ENCODE measurements around the gene C1orf115.

Gene C1orf115

GRCh38 chr1:220726634-220727033 is 36.5 kb downstream of the C1orf115 start:
- no peaks in the 10 kb centered on the region for H3K36me3 ChIP-seq (ENCODE audit: control insufficient read depth, low read length)
- no peaks in the 10 kb centered on the region for H4K20me1 ChIP-seq (ENCODE audit: control insufficient read depth, insufficient read depth, low read depth, low read length)
- no peak overlapping the region for H3K4me3 ChIP-seq (ENCODE audit: low read length)
- H3K4me1 ChIP-seq (ENCODE audit: control insufficient read depth, low read length), result no peaks in the 10 kb centered on the region
- TF ChIP-seq CTCF (IDR thresholded peaks at IDR 0.05; ENCODE audit: low read depth, low read length, poor library complexity, severe bottlenecking), result peak; percentile 59
- no peak for TF ChIP-seq EZH2phosphoT487 (IDR thresholded peaks at IDR 0.05; ENCODE audit: borderline replicate concordance, low read length)
- H3K4me2 ChIP-seq (ENCODE audit: low read length), result no peak overlapping the region
- H3F3A ChIP-seq (ENCODE audit: control insufficient read depth, insufficient read depth), result no peaks in the 10 kb centered on the region
- H3K9me2 ChIP-seq (replicated peaks; ENCODE audit: control insufficient read depth, low read length), result no peaks in the 10 kb centered on the region
- H3K27ac ChIP-seq (ENCODE audit: low read depth, low read length), result no peak overlapping the region
- no peaks in the 10 kb centered on the region for H3K79me2 ChIP-seq (ENCODE audit: control insufficient read depth, low read length)
- no peaks in the 10 kb centered on the region for H3K9me3 ChIP-seq (ENCODE audit: control insufficient read depth, insufficient read depth, low read length)
- H3K27me3 ChIP-seq (ENCODE audit: control insufficient read depth, low read length), result peaks cover 2% of the 10 kb centered on the region; the same call in 1 of the 2 replicates

GRCh38 chr1:220727519-220727918 is 37.4 kb downstream of the C1orf115 start:
- Histone ChIP-seq H3K36me3 (ENCODE audit: control insufficient read depth, low read length) (no peaks in the 10 kb centered on the region), H4K20me1 (ENCODE audit: control insufficient read depth, insufficient read depth, low read depth, low read length) (no peaks in the 10 kb centered on the region), H3K4me1 (ENCODE audit: control insufficient read depth, low read length) (no peaks in the 10 kb centered on the region), H3F3A (ENCODE audit: control insufficient read depth, insufficient read depth) (no peaks in the 10 kb centered on the region), H3K27me3 (ENCODE audit: control insufficient read depth, low read length) (peaks cover 2% of the 10 kb centered on the region; the same call in 1 of the 2 replicates), H3K4me3 (ENCODE audit: low read length) (no peak overlapping the region), H3K79me2 (ENCODE audit: control insufficient read depth, low read length) (no peaks in the 10 kb centered on the region), H3K9me2 (replicated peaks; ENCODE audit: control insufficient read depth, low read length) (no peaks in the 10 kb centered on the region), H3K4me2 (ENCODE audit: low read length) (no peak overlapping the region), H3K27ac (ENCODE audit: low read depth, low read length) (no peak overlapping the region), H3K9me3 (ENCODE audit: control insufficient read depth, insufficient read depth, low read length) (no peaks in the 10 kb centered on the region)
- TF ChIP-seq EZH2phosphoT487 (IDR thresholded peaks at IDR 0.05; ENCODE audit: borderline replicate concordance, low read length) (no peak), CTCF (IDR thresholded peaks at IDR 0.05; ENCODE audit: low read depth, low read length, poor library complexity, severe bottlenecking) (no peak)

GRCh38 chr1:220730486-220730885 is 40.3 kb downstream of the C1orf115 start:
- H3F3A ChIP-seq (ENCODE audit: control insufficient read depth, insufficient read depth), result no peaks in the 10 kb centered on the region
- peaks cover 5% of the 10 kb centered on the region for H3K4me1 ChIP-seq (ENCODE audit: control insufficient read depth, low read length)
- no peaks in the 10 kb centered on the region for H4K20me1 ChIP-seq (ENCODE audit: control insufficient read depth, insufficient read depth, low read depth, low read length)
- H3K36me3 ChIP-seq (ENCODE audit: control insufficient read depth, low read length), result no peaks in the 10 kb centered on the region
- no peaks in the 10 kb centered on the region for H3K79me2 ChIP-seq (ENCODE audit: control insufficient read depth, low read length)
- no peaks in the 10 kb centered on the region for H3K9me2 ChIP-seq (replicated peaks; ENCODE audit: control insufficient read depth, low read length)
- H3K9me3 ChIP-seq (ENCODE audit: control insufficient read depth, insufficient read depth, low read length), result no peaks in the 10 kb centered on the region
- TF ChIP-seq CTCF (IDR thresholded peaks at IDR 0.05; ENCODE audit: low read depth, low read length, poor library complexity, severe bottlenecking) (no peak), EZH2phosphoT487 (IDR thresholded peaks at IDR 0.05; ENCODE audit: borderline replicate concordance, low read length) (no peak)
- H3K4me2 ChIP-seq (ENCODE audit: low read length), result no peak overlapping the region
- H3K27ac ChIP-seq (ENCODE audit: low read depth, low read length), result no peak overlapping the region
- H3K4me3 ChIP-seq (ENCODE audit: low read length), result no peak overlapping the region
- H3K27me3 ChIP-seq (ENCODE audit: control insufficient read depth, low read length), result no peaks in the 10 kb centered on the region; the same call in 1 of the 2 replicates
